Diencephalon (tissue), 1 donor: ENCODE results near the gene L1CAM. TPM values are rescaled to one million over a fixed set of nuclear protein-coding genes. Genes with fewer than 3 reads are reported as not detected.

Experiments
- total RNA-seq: library from RNA; depleted of rRNA; stranded (reverse); fragments of >200 nt; gene quantifications from one replicate; pipeline ENCODE4 v1.2.3, GENCODE V29; 2014

L1CAM gene, protein sequence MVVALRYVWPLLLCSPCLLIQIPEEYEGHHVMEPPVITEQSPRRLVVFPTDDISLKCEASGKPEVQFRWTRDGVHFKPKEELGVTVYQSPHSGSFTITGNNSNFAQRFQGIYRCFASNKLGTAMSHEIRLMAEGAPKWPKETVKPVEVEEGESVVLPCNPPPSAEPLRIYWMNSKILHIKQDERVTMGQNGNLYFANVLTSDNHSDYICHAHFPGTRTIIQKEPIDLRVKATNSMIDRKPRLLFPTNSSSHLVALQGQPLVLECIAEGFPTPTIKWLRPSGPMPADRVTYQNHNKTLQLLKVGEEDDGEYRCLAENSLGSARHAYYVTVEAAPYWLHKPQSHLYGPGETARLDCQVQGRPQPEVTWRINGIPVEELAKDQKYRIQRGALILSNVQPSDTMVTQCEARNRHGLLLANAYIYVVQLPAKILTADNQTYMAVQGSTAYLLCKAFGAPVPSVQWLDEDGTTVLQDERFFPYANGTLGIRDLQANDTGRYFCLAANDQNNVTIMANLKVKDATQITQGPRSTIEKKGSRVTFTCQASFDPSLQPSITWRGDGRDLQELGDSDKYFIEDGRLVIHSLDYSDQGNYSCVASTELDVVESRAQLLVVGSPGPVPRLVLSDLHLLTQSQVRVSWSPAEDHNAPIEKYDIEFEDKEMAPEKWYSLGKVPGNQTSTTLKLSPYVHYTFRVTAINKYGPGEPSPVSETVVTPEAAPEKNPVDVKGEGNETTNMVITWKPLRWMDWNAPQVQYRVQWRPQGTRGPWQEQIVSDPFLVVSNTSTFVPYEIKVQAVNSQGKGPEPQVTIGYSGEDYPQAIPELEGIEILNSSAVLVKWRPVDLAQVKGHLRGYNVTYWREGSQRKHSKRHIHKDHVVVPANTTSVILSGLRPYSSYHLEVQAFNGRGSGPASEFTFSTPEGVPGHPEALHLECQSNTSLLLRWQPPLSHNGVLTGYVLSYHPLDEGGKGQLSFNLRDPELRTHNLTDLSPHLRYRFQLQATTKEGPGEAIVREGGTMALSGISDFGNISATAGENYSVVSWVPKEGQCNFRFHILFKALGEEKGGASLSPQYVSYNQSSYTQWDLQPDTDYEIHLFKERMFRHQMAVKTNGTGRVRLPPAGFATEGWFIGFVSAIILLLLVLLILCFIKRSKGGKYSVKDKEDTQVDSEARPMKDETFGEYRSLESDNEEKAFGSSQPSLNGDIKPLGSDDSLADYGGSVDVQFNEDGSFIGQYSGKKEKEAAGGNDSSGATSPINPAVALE
- 182 TPM for total RNA-seq

GRCh38 chrX:153885968-153886903 lies at the start of gene L1CAM:
TSS of gene L1CAM (minus strand) at chrX:153886173. CDS start at chrX:153875836, 10,337 bp downstream.

GRCh38 chrX:153934762-153935325 lies 48.9 kb upstream of the L1CAM start, which contains the start of gene NAA10:
TSS of gene NAA10 (minus strand) at chrX:153935037. CDS start at chrX:153934904, 133 bp downstream.

DNA sequence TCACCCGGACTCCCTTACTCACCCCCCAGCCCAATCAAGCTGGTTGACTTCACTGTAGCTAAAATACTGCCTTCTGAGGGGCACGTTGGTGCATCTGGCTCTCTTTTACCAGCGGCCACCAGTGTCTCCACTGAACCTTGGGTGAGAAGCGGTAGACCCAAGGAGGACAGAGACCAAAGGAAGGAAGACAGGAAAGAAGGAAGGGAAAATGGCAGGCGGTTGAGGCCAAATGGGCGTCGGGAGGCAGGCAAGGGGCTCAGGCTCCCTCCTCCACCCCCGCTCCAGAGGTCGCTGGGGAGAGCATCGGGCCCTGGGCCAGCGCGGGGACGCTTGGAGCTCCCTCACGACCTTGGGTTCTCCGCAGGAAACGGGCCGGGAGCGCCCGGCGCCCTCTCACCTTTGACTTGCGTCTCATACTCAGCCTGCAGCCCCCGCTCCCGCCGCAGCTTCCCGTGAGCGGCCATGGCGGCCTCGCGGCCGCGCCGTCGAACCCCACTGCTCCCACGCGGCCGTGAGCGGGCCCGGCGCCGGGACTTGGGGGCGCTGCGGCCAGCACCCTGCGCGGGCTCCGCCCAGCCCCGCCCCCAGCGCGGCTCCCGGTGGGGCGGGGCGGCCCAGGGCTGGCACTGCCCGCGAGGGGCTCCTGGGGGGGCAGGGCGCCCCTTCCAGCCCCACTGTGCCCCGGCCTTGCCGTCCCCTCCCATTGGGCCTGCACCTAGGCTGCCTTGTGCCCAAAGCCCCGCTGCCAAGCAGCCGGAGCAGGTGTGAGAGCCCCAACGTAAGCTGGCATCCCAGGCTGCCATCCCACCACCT lies 40.0 kb upstream of the L1CAM start, which contains the start of gene ARHGAP4:
TSS of gene ARHGAP4 (minus strand) at position 526 of the 813 bp plus-strand sequence. CDS start at position 464, 62 bp downstream.

GRCh38 chrX:153903991-153904957 lies 18.3 kb upstream of the L1CAM start, which contains the start of gene AVPR2:
TSS of gene AVPR2 (plus strand) at chrX:153904673. CDS start at chrX:153905146, 473 bp downstream.

DNA sequence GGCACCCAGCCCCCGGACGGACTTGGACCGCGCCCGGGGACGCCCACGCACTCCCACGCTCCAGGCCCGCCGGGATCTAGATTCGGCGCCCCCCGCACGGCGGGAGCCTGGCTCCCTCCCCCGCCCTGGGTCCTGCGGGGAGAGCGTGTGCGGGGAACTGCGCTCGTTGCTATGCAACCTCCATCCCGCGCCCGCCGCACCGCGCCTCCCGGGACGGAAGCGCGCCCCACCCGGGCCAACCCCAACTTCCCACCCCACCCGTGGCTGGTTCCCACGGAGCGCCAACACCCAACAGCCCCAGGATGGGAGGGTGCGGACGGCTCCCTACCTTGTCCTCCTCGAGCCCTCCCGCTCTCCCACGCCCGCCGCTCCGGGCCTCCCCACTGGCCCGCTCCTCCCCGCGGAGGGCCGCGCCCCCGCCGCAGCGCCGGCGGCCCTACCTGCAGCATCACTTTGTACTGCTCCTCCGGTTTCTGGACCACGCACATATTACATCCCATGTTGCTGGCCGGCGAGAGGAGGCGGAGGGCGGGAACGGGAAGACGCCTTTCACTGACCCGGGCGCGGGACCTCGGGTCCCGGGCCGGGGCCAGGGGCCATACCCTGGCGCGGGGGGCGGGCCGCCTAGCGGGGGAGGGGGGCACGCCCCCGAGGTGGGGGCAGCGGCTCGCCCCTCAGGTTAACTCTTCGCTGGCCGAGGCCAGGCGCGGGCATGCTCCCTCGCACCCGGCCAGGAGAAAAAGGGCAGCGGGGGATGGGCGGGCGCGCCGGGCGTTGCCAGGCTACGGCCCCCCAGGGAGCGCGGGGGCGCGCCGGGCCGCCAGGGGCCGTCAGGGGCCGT lies 56.0 kb downstream of the L1CAM start, which contains the start of gene PDZD4:
TSS of gene PDZD4 (minus strand) at position 746 of the 841 bp plus-strand sequence. CDS start at position 500, 246 bp downstream.

Other genes with a start within 250 kb of the L1CAM start
- gene DUSP9, start 239.0 kb downstream of the L1CAM start, total RNA-seq = 2.8 TPM
- gene PNCK, start 212.4 kb downstream of the L1CAM start, total RNA-seq = 52.6 TPM
- gene SLC6A8, start 198.2 kb downstream of the L1CAM start, total RNA-seq = 22.8 TPM
- gene BCAP31, start 161.8 kb downstream of the L1CAM start, total RNA-seq = 87.9 TPM
- 5.1 TPM for gene ABCD1, start 161.3 kb downstream of the L1CAM start, total RNA-seq
- 4.6 TPM for gene PLXNB3, start 121.9 kb downstream of the L1CAM start, total RNA-seq
- 0.46 TPM for gene SRPK3, start 105.1 kb downstream of the L1CAM start, total RNA-seq
- gene IDH3G, start 91.8 kb downstream of the L1CAM start, total RNA-seq = 42.0 TPM
- gene SSR4, start 91.5 kb downstream of the L1CAM start, total RNA-seq = 80.5 TPM
- gene PDZD4, start 55.6 kb downstream of the L1CAM start, total RNA-seq = 125 TPM
- not detected for gene AVPR2, start 18.5 kb upstream of the L1CAM start, total RNA-seq
- gene ARHGAP4, start 40.1 kb upstream of the L1CAM start, total RNA-seq = 11.1 TPM
- gene NAA10, start 48.9 kb upstream of the L1CAM start, total RNA-seq = 26.1 TPM
- 7.8 TPM for gene RENBP, start 58.5 kb upstream of the L1CAM start, total RNA-seq
- 15.2 TPM for gene HCFC1, start 85.6 kb upstream of the L1CAM start, total RNA-seq
- 2.1 TPM for gene TMEM187, start 86.6 kb upstream of the L1CAM start, total RNA-seq
- gene IRAK1, start 133.7 kb upstream of the L1CAM start, total RNA-seq = 10.8 TPM
- gene MECP2, start 211.5 kb upstream of the L1CAM start, total RNA-seq = 33.0 TPM